GM21723 (cell line): Measurements from ENCODE around the gene GSE1.

Experiments used
- ATAC-seq: cut with Tn5 transposase; IDR thresholded peaks from one replicate; pipeline ENCODE4 v1.9.1; 2021; ENCODE audit warnings: mild to moderate bottlenecking, moderate library complexity; ENCODE audit not compliant: unreplicated experiment

The GSE1 gene

DNA sequence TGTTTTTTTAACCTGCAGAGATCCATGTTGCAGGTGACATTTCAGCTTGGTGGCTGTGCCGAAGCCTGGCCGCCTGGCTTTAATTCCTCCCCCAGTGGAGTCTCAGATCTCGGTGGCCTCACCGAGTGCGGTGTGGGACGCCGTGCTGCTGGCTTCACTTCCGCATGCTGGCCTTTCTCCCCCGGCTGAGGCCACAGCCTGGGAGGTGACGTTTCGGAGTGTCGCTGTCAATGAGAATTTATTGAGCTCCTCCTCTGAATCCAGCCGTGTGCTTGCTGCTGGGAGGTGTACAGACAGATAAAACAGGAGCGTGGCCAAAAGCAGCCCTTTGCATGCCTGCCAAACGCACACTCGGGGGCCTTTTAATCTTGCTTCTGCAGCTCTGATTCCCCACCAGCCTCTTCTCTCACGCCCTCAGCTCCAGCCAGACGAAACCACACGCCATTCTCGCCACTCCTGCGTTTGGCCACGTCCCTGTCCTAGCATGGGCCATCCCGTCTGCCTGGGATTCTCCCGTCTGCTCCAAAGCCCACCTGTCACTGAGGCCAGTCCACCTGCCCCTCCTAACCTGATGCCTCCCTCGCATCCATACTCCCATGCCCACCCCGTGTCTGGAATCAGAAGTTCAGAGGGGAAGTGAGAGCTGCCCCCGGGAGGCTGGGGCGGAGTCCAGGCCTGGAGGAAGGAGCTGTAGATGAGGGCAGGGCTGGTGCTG is 3.6 kb downstream of the GSE1 start:
- no peak for ATAC-seq

DNA sequence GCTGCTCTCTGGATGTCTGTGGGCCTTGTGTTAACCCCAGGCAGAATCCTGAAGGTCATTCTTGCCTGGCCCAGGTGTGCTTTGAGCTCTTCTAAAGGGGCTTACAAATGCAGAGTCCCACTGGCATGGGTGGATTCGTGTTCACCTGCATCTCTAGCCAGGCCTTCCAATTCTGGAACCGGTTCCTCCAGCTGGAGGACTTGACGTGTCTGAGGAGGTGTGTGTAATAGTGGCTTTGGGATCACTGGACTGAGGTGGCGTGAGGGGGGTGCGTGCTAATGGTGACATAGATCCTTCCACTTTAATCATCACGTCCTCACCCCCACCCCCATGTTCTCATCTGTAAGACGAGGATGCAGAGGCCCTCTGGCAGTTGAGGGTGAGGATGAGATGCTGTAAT is 4.8 kb downstream of the GSE1 start:
- ATAC-seq, result no peak

DNA sequence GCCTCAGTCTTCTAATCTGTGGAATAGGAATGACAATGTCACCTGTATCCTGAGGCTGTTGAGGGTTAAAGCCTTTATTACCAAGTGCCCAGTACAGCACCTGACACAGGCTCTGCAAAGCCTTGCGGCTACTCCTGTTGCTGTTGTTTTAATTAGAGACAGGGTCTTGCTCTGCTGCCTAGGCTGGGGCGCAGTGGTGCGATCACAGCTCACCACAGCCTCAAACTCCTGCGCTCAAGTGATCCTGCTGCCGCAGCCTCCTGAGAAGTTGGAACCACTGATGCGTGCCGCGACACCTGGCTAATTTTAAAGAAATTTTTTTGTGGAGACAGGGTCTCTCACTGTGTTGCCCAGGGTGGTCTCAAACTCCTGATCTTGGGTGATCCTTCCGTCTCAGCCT is 5.4 kb downstream of the GSE1 start:
- ATAC-seq, result no peak

DNA sequence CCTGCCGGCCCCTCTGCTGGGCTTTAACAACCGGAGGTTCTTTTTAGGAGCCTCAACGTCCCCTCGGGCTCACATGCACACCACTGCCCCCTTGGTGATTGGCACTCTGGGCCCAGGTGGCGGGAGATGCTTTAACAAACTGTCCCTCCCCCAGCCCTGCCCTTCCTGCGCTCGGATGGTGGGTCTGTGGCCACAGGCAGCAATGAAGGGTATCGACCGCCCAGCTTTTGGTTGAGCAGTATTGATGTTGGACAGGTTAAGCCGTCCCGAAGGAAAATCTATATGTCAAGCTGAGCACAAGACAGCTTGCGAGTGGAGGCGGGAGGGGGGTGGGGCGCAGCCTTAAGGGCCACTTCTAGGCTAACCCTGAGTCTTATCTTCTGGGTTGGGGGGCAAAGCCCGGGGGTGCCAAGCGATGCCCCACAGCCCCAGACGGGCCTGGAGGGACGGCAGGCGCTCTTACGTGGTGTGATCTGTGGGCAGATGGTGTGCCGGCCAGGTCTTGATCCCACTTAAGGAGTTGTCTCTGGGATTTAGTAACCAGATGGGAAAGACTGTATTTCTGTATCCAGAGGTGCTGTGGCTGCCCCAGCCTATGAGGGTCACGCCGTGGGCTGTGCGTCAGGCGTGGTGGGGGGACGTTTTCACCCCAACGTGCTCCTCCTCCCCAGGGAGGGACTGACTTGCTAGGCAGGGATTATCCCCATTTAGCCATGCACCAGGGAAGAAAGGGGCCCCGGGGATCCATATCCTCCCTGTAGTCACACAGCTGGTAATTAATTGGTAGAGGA is 6.2 kb downstream of the GSE1 start:
- no peak for ATAC-seq

DNA sequence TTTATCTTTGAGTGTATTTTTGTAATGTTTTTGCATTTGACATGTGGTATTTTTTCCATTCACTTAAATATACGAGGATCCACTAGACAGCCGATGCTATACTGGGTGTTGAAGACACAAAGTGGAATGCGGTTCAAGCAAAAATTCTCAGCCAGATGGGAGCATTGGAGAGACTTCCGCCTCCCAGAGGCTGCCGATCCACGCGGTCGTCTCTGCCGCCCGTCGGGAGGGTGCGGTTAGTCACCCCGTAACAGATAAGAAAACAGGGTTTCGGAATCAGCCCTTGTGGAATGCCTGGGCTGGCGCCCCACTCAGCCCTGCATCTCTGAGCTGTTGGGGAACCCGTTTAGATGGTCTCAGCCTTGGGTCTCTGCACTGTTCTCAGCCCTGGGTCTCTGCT is 7.3 kb downstream of the GSE1 start:
- ATAC-seq, result no peak

DNA sequence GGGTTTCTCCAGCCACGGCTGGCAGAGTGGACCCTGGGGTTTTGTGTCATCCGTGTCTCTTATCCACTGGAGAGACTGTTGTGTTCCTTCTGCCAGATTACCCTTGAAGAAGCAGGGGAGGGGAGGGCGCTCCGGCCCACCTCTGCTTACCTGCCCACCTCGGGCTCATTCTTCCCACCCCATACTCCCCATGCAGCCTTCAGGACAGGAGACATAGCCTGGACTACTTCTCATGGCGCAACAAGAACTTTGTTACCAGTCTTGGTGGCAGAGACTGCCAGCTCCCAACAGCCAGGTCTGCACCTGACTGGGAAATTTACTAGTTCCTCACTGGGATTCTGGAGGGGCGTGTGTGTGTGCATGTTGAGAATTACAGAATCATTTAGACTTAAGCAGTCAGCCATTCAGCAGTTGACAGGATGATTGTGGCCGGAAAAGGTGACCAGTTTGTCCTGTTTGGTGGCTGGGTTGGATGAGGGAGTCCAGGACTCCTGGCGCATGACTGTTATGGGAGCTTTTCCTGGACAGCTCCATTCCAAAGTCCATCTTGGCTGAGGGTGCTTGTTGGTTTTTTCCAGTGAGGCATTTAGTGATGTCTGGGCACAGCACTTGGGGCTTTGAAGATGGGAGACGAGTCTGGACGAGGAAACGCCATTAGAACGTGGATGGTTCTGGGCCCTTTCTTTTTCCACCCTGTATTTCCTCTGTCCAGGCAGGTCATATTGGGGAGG is 8.7 kb downstream of the GSE1 start:
- no peak for ATAC-seq

DNA sequence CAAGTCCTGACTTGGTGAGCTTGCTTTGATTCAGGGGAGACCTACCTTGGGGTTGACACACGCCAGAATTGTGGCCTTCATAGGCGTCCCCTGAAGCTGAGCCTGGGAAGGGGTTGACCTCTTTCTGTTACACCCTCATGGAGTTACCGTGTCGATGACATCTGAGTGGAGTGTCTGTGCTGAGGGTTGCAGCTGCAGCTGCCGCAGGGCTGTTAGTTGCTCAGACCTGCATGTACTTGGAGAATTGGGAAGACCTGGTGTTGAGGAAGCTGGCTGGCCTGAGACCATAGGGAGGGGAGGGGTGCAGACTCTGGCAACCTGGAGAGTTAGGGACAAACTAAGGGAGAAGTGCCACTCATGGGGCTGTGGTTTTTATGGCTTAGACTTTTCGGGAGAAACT is 9.6 kb downstream of the GSE1 start:
- no peak for ATAC-seq

DNA sequence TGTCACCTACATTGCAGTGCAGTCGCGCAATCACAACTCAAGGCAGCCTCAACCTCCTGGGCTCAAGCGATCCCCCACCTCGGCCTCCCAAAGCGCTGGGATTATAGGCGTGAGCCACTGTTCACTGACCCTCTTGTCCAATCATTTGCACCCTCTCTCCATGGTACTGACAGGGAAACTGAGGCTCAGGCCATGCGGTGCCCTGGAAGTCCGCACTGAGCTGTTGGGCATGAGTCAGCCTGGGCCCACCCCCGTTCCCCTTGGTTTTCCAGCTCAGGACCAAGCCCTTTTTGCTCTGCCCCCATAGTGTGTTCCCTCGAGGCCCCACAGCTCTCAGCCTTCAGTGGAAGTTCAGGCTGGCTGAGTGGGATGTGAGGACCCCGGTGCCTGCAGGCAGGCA is 10.1 kb downstream of the GSE1 start:
- ATAC-seq, result no peak

DNA sequence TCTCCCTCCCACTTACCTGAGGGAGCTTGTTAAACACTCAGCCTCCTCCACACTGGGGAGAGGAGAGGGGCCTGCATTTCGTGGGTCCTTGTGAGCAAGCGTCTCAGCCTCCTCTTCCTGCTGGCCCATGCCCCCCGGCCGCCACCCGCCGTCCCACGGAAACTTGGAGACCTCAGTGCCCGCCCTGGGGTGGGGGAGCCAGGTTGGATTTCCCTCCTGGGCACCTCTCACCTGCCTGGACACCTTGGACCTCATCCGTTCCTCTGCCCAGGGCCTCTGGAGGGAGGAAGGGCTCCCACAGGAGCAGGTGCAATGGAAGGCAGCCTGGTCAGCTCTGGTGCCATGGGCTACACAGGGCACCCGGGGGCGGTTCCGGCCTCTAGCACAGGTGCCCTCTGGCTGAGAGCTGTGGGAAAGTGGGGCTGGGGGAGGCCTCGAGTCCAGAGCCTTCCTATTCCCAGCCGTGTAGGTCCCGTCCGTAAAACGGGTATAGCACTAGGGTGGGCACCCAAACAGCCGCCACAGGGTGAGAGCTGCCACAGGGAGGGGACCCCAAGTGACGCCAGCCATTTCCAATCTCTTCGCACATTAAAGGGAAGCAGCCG is 11.0 kb downstream of the GSE1 start:
- no peak for ATAC-seq

DNA sequence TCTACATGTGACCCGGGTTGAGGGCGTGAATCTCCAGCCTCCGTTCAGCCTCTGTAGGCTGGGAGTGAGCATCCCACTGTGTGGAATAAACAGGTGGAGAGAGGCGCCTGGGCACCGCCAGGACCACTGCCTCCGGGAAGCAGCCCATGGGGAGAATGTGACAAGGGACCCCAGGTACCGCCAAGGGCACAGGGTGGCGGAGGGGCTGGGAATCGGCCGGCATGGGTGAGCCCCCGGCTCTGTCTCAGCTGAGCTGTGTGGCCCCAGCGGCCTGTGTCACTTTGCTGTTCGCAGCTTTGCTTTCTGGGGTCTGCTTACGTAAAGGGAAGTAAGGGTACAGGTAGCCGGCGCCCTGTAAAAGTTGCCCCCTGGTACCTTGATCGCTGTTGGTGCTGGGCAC is 11.5 kb downstream of the GSE1 start:
- ATAC-seq, result no peak

DNA sequence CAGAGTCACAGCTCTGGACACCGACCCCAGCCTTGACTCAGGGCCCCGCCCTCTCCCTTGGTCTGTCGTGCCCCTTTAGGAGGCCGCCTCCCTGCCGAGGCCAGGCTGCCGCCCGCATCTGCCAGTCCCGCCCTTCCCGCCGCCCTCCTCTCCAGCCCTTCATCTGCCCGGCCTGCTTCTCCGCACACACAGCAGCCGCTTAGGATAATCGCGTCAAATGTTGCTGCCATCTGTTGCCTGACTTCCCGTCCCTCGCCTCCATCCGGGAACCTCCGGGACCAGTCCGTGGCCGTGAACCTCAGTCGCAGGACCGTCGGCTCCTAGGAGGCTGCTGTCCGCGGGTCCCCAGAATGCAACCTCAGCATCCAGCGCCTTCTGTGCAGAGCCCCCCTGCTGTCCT is 11.9 kb downstream of the GSE1 start:
- no peak for ATAC-seq

DNA sequence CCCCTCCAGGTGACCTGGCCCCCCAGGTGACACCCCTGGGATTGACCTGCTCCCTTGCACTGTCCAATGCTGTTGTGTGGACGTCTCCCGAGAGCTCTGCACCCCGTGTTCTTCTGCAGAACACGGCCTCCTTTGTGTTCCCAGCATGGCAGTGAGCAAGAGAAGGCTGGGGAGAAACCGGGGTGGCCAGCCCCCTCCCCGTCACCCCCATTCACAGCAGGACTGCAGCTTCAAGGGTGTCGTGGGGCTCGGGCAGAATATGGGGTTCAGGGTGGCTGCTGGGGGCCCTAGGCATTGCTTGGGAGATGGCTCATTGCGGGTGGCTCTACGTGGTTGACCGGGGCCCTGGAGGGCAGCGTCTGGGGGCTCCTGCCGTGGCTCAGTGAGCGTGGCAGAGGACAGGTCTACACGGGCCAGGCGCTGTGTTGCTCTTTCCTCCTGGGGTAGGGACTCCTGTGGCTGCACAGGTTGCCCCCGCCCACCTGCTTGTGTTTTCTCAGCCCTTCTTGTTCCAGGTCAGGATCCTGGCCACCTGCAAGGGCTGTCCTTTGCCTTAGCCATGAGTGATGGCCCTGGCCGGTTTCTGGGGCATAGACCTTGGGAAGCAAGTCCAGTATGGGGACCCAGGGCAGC is 12.5 kb downstream of the GSE1 start:
- no peak for ATAC-seq

DNA sequence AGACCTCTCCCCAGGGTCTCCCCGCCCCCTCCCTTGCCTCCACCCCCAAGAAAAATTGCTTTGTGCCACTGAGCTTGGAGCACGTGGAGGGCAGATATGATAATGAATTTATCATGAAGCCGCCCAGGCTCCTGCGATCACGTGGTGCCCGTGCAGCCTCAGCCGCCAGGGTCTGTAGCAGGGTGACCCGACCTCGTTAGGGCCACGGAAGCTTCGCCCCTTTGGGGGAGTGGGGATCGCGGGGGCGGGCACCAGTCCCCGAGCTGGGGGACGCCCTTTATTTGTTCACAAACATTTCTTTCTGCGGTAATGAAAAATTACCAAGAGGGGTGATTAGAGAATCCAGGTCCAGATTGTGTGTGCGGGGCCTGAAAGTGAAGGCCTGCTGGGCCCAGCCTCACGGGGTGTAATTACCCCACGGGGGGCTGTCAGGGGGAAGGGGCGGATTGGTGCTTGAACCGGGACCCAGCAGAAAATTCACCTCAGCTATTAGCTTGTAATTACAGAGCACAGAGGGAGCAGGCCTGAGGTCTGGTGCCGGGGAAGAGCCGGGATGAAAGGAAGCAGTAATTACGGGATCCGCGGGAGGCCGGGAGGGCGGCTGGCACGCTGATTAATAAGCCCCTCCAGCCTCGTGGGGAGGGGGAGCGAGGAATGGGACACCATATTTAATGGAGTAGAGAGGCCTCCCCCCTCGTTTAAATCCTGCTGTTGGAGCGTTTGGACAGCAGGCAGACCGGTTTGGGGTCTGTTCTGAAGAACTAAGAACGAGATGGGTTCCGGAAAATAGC is 13.3 kb downstream of the GSE1 start:
- no peak for ATAC-seq

DNA sequence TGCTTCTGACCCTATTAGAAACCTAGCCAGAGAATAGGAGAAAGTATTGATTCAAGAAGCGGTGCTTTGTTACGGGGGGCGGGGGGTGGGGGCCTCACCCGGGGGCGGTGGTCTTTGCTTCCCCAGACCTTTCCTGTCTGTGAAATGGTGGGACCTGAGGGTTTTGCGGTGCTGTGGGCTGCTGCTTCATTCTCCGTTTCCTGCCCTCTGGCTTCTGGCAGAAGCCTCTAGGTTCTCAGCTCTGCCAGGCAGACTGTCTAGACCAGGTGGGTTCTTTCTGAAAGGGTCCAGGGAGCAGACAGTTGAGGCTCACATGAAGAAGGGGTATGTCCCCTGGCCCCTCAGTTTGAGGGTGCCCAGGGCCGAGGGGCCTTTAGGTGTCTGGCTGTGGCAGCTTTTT is 14.0 kb downstream of the GSE1 start:
- ATAC-seq, result no peak

DNA sequence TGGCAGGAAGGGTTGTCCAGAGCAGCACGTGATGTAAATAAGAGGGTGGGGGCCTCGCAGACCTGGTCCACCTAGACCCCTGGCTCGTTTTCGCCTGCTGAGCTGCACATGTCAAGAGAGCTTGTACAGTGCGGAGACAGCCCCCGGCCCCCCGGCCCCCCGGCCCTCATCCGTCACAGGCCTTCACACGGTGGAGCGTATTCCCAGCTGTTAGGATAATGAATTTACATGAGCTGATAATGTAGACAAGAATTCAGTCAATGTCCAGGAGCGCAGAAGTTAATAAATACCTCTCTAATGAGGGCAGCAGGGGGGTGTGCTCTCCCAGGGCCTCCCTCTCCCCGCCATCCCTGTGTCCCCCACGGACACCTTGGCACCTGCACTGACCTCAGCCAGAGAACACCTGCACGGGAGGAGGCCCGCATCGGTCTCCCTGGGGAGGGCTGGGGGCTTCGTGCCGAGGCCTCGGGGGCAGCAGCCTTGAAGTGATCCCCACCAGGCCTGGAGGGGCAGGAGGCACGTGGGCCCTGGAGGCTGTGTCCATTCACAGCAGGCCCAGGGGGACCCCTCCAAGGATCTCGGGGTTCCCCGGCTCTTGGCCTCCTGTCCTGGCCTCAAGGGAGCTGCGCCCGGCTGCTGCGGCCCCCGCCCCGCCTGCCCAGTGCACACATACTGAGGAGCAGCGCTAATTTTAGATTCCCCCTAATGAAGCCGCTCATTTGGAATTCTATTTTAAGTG is 14.6 kb downstream of the GSE1 start:
- no peak for ATAC-seq

DNA sequence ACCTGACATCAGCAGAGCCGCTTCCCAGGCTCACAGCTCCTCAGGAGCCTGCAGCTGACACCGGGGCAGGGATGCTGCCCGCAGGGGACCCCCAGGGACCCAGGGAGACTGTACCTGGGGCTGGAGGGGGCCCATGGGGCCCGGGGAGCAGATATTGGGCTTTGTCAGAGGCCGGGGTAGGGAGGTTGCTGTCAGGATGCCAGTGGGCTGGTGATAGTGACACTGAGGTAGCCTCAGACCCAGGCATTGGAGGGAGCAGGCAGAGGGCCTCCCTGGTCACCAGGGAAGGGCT is 15.1 kb downstream of the GSE1 start:
- no peak for ATAC-seq

DNA sequence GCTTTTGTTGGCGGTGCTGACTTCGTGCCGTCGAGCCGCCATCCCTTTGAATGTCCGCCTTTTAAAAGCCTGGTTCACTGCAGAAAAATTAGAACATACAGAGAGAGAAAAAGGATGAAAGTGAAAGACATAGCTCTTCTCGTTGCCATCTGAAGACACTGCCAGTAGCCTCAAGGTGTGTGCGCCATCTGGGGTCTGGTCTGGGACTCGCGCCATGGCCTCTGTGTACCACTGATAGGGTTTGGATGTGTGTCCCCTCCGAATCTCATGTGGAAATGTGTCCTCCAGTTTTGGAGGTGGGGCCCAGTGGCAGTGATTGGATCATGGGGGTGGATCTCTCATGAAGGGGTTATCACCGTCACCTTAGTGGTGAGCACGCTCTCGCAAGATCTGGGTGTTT is 15.5 kb downstream of the GSE1 start:
- ATAC-seq, result no peak

DNA sequence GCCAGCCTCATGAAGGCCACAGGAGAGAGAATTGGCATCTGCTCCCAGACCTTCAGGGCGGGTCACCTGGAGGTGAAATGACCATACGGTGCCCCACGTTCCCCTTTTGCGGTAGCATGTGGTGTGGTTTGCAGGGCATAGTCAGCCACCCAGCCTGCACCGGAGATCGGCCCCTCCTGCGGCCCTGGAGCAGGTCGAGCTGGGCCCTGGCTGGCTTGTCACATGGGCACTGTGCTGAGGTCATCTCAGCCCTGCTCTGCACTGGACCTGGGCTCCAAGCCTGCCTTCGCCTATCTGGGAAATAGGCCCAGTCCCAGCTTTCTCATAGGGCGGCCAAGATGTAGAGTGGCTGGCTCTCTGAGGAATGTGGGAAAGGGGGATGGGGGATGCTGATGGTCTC is 16.2 kb downstream of the GSE1 start:
- no peak for ATAC-seq

DNA sequence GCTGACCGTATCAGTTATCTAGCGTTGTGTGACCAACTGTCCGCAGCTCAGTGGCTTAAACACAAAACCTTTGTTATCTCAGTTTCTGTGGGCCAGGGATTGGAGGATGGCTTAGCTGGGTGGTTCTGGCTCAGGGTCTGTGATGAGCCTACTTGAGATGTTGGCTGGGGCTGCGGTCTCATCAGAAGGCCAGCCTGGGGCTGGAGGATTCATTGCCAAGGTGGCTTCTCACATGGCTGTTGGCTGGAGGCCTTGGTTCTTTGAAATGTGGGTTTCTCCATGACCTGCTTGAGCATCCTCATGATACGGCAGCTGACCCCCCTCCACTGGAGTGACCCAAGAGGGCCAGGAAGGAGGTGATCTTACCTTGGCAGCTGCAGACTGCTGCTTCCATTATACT is 16.7 kb downstream of the GSE1 start:
- no peak for ATAC-seq

DNA sequence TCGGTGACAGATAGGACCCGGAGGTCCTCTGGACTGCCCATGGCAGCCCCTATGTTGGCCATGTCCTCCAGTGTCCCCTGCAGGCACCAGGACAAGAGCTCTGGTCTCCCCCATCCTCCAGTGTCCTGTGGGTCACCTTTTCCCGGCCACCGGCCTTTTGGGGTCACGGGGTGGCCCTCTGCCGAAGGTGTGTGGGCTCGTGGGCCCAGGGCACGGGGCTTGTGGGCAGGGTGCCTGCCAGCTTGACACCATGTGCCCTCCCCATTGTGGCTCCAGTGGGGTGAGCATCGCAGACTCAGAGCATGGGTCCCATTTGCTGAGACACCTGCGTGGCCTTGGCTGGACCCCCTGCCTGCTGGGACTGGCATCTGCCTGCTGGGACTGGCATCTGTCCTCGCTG is 18.1 kb downstream of the GSE1 start:
- no peak for ATAC-seq
